Measurements from ENCODE around the gene NPIPA3. TPM values are rescaled to one million over a fixed set of nuclear protein-coding genes. Genes with fewer than 3 reads are reported as not detected.

The NPIPA3 gene
- total RNA-seq, 1 donor from 2014 or later, result 1.7 TPM

Other genes starting within 250 kb of the NPIPA3 start
- gene PARN, start 73.2 kb upstream of the NPIPA3 start, total RNA-seq, result 26.5 and 26.9 TPM in 2 replicates
- 72.7 and 74.5 TPM in 2 replicates for gene BFAR, start 70.5 kb upstream of the NPIPA3 start, total RNA-seq
- gene PLA2G10, start 9.1 kb upstream of the NPIPA3 start, total RNA-seq, result not detected in 2 replicates
- gene NPIPA2, start 39.1 kb downstream of the NPIPA3 start, total RNA-seq, result 10.1 and 12.9 TPM in 2 replicates
- gene NOMO1, start 130.3 kb downstream of the NPIPA3 start, total RNA-seq, result 77.1 and 84.8 TPM in 2 replicates
- gene NPIPA1, start 234.0 kb downstream of the NPIPA3 start, total RNA-seq, result 171 and 176 TPM in 2 replicates